ENCODE measurements around the gene RIT1.
A peak's percentile ranks its signal among the peaks of the same experiment; 100 is the strongest.

The RIT1 gene, protein sequence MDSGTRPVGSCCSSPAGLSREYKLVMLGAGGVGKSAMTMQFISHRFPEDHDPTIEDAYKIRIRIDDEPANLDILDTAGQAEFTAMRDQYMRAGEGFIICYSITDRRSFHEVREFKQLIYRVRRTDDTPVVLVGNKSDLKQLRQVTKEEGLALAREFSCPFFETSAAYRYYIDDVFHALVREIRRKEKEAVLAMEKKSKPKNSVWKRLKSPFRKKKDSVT

DNA sequence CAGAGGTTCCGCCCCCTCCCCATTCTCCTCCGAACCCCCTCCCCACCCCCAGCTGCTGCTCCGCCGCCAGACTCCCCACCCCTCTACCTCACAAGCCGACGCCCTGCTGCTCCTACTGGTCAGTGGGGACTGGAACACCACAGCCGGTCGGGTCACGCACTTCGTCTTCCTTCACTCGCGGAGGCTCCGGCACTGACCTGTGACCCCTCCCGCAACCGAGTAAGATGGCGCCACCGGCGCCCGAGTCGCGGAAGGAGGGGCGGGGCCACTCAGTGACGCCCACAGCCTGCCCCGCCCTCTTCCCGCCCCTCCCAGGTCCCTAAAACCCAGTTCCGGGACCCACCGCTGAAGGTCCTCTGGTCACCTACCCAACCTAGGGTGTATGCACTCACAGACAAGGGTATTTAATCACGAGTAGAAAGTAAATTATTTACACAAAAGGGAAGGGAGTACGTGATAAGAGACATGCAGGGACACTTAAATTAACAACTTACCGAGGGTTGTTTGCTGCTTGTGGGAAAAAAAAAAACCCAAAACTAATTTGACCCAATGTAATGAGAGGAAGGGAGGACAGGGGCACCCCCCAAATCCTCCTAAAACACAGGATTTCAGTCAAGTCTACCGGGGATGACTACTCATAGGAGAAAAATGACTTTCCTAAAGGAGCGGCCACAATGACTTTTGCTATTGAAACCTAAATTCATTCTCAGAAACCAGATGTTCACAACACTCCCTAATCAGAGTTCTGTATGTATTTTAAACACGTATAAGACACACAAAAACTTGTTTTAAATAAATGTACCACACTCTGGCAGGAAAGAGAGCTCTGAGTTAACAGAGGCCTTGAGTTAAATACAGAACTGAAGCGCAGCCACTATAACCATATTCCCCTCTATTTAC is at the start of gene RIT1:
Gene RIT1, minus strand, starts transcription at position 194 of the 900 bp plus-strand sequence. CDS start 588 bp downstream, outside the sequence.
- ATAC-seq, result peak; percentile 92

DNA sequence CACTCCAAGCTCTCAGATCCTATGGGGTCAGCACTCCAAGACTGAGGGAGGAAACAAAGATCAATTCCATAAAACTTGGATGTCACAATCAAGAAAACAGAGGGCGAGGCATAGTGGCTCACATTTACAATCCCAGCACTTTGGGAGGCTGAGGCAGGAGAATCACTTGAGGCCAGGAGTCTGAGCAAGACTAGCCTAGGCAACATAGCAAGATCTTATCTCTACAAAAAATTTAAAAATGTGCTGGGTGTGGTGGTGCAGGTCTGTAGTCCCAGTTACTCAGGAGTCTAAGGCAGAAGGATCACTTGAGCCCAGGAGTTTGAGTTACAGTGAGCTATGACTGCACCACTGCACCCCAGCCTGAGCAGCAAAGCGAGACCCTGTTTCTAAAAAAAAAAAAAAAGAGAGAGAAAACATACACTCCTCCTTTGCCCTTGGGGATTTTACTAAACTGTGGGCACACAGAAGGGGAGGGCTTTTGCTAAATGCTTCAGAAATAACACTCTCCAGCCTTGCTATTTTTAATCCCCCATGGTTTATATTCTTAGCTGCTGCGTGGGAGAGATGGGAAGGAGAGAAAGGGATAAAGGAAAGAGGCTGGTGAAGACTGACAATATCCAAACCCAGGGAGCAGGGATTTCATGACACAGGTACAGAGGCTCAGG is 49.1 kb upstream of the RIT1 start:
- no peak for ATAC-seq

DNA sequence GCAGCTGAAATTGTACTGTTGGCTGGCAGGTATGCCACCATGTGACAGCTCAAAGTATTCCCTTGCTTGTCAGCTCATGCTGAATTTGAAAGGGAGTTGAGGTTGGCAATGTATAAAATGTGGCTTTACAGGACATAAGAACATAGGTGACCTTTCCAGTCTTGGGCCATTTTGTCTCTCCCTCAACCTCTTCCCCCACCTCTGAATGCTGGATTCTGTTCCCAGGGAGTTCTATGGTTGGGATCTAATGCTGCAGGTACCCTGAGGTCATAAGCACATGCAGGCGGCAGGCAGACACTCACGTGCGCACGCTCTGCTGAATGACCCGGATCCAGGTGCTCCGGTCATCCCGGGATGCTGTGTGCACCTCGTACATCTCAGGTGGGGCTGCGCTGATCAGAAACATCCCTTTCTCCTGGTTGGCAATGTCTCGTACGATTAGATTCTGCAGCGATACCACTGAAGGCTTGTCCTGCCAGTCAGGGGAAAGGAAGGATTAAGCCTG is 46.3 kb upstream of the RIT1 start:
- ATAC-seq, result no peak

DNA sequence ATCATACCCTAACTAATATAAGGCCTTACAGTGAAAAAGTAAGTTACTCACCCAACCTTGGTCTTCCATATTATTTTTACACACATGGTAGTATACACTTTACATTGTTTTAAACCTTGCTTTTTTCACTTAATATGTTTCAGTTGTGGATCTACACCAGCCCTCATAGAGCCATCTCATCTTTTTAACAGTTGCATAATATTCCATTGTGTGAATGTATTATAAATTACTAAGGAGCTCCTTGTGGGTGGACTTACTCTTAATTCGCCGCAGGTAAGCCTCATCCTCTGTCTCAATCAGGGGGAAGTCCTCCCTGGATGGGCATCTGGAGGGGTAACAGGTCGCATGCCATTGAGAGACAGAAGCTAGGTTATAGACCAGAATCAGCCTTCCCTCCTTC is 43.5 kb upstream of the RIT1 start:
- ATAC-seq, result no peak

DNA sequence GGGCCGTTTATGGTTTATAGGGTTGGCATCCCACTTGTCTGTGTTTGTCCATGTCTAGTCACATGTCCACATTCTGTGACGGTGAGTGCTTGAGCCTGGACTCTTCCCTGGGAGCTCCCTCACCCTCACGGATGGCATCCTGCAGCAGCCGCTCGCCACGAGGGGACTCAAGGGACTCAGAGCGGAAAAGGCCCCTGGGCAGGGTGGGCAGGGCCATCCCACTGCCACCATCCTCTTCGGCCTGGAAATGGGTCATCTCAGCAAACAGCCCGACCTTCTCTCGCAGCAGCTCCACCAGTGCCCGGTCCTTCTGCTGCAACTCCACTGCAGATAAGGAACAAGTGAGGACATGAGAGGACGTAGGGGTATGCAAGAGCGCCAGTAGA is 41.3 kb upstream of the RIT1 start:
- ATAC-seq, result no peak

DNA sequence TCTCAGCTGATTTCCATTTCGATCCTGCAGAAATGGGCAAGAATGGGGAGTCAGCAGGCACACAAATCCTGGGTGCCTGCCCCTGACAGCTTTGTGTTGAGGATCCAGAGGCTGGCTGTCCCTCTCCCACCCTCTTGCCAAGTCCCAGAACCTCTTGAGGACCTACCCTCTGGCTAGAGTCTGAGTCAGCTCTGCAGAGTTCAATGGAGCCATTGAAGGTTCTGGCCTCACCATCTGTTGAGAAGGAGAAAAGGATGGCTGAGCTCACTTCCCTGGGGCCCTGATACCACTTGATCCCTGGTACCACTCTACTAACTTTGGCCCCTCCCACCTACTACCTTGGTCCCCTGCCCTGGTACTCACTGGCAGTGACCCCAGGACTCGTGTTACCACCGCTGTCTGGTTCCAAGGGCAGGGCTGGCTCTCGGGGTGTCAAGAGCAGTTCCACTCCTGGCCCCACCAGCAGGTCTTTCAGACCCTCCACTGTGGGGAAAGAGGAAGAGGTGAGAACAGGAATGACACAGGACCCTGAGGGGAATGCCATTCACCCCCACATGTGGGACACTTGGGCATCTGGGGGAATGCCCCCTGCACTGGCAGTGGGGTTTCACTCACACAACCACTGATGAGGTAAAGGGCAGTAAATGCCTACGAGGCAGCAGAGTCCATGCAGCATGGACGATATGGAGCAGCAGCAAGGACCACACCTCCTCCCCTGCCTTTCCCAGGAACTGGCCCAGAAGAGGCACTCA is 40.8 kb upstream of the RIT1 start:
- ATAC-seq, result peak in 1 of 2 donors; percentile 20

DNA sequence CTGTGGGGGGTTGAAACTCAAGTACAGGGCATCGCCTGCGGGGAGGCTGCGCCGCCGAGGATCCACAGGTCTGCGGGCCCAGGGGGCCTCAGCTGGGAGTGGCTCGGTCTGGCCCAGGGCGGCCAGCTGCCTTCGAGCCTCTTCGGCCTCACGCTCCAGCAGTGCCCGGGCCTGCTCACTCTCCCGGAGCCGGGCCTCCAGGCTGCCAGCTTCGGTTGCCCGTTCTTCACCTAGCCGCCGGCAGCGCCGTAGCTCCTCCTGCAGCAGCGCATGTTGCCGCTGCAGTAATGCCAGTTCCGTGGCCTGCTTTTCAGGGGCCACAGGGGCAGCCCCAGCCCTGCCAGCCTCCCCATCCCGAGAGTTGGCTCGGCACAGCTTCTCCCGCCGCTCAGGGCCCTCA is 39.7 kb upstream of the RIT1 start:
- ATAC-seq, result no peak

DNA sequence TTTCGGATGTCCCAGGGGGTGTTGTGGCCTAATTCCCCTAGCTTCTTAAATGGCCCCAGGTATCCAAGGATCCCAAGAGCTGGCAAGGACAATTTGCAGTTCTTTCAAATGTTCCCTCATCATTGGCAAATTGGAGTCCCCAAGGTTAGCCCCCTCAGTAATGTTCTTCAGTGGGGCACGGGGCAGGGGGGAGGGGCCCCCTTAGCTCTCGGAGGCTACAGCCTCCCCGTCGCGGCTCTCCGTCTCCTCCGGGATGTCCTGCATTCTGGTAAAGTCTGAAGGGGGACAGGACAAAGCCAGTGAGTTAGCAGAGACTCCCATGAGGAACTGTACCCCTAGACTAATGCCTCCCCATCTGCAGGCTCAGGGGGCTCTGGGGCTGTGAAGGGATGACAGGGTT is 36.6 kb upstream of the RIT1 start:
- no peak for ATAC-seq

DNA sequence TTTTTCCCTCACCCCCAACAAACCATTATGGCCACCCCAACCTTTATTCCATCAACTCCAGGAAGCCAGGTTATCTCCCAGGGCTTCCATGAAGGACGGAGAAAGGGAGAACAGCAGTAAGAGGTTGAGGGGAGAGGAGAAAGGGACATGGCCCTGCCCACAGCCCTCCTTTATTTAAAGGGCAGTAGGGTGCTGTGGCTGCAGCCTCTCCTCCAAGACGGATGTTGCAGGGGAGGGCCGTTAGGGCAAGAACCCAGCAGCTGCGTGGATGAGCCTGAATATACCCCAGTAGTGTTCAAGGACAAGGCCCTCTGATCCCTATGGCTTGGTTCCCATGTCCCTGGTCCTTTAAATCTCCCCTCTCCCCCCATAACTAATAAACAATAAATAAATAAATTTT is 36.1 kb upstream of the RIT1 start:
- no peak for ATAC-seq

DNA sequence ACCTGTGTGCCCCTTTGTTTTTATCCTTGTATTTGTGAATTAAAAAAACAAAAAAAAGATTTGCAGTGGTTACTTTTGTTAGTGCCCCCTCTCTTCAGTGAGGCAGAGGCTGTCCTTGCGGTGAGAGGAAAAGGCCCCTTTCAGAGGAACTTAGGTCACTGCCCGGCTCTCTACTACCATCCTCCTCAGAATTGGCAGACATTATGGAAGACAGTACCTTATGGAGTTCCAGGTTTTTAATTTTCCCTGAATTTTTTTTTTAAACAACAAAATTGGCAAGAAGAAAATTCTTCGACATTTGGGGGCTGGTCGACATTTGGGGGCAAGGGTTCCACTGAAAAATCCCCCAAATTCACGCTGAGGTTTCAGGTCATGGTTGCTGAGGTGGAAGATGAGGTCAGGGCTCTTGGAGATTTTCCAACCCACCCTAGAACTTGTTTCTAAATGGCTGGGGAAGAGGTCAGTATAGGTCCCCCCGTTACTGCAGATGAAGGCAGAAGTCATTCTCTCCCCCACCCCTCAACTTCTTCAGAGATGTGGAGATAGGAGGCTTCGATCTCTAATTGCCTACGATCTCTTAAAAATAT is 35.6 kb upstream of the RIT1 start:
- no peak for ATAC-seq

DNA sequence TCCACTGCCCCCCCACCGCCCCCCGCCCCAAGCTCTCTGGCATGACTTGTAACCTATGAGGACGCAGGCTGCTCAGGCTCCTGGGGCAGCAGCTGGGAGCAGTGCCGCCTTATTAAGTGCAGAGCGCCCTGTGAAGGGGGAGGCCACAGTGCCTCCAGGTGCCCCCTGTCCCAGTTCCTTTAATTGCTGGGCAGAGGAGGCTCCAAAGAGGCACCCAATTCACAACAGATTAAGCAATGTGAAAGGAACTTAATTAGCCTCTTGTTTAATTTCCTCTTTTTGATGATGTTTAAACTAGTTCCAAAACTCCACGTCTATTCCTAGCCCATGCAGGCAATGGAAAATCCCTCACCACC is 33.3 kb upstream of the RIT1 start:
- no peak for ATAC-seq

DNA sequence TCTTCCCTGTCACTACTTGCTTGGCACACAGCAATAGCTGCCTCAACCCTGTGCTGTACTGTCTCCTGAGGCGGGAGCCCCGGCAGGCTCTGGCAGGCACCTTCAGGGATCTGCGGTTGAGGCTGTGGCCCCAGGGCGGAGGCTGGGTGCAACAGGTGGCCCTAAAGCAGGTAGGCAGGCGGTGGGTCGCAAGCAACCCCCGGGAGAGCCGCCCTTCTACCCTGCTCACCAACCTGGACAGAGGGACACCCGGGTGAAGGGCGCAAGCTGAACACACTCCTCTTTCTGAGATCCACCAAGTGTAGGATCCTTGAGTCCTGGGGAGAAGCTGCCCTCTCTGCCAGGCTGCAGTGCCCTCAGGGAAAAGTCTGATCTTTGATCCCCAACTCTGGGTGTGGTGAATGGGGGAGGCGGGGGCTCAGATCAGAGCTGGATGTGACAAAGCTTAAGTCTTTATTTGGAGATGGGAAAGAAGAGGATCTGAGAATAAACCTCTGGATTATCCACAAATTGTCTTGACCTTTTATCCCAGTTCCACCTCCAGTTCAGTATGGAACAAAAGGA is 31.5 kb upstream of the RIT1 start:
- ATAC-seq, result no peak

DNA sequence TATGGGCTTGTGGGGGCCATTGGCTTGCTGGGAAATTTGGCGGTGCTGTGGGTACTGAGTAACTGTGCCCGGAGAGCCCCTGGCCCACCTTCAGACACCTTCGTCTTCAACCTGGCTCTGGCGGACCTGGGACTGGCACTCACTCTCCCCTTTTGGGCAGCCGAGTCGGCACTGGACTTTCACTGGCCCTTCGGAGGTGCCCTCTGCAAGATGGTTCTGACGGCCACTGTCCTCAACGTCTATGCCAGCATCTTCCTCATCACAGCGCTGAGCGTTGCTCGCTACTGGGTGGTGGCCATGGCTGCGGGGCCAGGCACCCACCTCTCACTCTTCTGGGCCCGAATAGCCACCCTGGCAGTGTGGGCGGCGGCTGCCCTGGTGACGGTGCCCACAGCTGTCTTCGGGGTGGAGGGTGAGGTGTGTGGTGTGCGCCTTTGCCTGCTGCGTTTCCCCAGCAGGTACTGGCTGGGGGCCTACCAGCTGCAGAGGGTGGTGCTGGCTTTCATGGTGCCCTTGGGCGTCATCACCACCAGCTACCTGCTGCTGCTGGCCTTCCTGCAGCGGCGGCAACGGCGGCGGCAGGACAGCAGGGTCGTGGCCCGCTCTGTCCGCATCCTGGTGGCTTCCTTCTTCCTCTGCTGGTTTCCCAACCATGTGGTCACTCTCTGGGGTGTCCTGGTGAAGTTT is 30.8 kb upstream of the RIT1 start:
- no peak for ATAC-seq

DNA sequence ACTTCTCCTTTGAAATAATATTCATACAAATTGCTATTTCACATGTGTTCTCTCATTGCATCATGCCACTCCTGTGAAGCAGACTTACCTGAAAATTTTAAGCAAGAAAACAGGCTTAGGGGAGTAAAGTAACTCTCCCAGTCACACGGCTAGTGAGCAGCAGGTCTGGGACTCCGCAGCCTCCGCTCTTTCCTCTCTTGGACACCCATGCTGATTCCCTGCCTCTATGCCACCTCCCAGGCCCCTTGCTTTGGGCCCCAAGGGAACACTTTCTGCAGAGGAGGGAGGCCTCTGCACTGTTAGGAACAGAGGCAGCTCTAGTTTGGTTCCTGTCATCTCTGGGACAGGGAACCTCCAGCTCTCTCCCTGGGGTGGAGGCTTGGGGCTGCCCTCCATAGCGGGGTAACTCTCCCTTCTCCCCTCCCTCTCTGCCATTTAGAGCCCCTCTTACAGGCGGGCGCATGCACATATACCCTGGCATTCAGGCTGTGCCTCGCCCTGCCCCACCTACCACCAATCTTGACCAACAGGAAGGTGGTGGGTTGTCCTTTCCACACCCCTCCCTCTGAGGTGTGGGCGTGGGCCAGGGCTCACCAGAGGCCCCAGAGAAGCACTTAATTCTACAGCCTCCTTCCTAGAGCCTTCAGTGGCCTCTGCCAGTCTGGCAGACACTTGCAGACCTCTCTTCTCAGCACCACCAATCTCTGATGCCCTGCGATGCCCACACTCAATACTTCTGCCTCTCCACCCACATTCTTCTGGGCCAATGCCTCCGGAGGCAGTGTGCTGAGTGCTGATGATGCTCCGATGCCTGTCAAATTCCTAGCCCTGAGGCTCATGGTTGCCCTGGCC is 30.1 kb upstream of the RIT1 start, which contains the start of gene RXFP4:
Gene RXFP4, plus strand, starts transcription at position 646 of the 852 bp plus-strand sequence. Its CDS starts 72 bp downstream, at position 718.
- ATAC-seq, result no peak

DNA sequence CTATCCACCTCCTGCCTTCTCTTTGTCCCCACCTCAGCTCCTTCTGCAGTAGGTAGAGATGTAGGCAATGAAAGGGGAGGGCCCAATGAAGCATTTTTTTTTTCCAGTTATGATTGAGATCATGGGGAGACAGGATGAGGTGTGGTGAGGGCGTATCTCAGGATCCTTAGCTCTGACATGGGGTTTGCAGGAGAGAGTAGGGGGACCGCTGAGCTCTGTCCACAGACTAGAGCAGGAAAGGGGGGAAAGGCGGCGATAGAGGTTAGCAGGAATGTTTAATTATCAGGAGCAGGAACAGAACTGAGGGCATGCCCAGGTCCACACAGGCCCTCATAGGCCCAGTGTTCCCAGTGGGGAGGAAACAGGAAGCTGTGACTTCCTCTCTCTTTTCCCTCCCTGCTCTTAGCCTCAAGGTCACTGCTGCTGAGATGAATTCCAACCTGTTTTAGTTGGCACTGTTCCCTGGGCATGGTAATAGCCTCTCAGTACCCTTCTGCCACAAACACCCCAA is 29.4 kb upstream of the RIT1 start:
- peak in 1 of 2 donors; percentile 8 for ATAC-seq

DNA sequence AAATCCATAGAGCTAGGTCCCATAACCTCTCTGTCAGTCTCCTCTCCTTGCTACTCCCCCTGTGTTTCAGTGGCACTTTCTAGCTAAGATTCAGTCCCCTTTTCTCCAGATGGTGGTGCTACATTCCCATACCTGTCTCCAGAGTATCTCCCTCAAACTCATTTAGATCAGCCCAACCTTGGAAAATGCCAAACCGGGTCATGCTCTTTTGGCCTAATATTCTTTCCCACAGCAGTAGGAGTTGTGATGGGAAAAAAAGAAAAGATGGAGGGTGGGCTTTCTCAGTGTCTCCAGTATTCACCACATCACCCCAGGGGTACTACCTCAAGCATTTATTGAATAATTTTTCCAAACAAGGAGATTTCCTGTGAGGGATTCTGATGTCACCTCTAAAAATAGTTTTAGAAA is 27.1 kb upstream of the RIT1 start:
- ATAC-seq, result no peak

DNA sequence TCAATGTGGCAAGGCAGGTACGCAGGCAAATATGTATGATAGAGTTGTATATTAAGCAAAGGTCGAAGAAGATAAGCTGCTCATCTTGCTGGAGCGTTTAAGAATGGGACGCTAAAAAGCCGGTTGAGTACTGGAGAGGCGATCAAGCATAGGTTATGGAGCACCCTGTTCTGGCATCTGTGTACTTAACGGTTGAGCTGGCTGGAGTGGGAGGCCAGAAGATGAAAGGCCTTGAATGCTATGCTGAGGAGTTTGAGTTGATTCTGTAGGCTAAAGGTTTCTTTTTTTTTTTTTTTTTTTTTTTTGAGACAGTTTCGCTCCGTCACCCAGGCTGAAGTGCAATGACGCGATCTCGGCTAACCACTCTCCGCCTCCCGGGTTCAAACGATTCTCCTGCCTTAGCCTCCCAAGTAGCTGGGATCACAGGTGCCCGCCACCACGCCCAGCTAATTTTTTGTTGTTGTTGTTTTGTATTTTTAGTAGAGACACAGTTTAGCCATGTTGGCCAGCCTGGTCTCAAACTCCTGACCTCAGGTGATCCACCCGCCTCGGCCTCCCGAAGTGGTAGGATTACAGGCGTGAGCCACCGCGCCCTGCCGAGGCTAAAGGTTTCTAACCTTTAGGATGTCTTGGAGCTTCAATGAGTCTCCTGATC is 23.9 kb upstream of the RIT1 start:
- no peak for ATAC-seq

DNA sequence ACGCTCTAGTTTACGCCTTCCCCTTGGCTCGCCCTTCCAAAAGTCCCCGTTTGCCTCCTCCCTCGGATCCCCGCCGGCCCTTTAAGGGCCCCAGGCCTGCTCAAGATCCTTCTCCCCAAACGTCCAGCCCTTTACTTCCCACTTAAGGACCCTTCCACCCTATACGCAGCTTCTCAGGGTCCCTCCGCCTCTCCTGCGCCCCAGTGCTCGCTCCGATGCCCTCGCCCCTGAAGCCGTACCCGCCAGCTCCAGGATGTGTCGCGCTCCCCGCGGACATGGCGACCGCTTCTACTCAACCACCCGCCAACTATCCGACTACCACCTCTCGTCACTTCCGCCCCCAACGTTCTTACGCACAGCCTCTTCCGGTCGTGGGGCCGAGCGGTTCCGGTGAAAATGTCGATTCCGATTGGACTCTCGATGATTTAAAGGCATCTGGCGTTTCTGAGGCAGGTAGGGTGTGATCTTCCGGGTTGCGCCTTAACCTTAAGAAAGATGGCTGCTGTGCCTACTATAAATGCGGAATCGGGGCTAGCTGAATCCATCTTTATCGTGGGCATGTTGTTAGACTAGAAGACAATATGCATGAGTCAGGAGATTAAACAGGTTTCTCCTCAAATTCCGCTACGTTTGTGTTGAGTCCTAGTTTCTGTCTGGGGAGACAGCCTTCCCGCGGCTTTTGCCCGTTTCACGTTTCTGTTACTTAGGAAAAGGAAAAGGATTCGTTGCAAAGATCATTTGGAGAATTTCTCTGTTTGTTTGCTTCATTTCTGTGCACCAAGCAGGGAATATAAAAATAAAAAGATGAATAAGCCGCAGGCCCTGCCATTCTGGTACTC is 23.2 kb upstream of the RIT1 start, which contains the start of gene KHDC4:
Gene KHDC4, minus strand, starts transcription at position 317 of the 839 bp plus-strand sequence. Its CDS starts 40 bp downstream, at position 277.
- ATAC-seq, result peak; percentile 97
